ENCODE measurements around the gene GRN. TPM values are rescaled to one million over a fixed set of nuclear protein-coding genes. Genes with fewer than 3 reads are reported as not detected.

Gene GRN
- total RNA-seq, 1 experiment from 2014 or later: 127 TPM

DNA sequence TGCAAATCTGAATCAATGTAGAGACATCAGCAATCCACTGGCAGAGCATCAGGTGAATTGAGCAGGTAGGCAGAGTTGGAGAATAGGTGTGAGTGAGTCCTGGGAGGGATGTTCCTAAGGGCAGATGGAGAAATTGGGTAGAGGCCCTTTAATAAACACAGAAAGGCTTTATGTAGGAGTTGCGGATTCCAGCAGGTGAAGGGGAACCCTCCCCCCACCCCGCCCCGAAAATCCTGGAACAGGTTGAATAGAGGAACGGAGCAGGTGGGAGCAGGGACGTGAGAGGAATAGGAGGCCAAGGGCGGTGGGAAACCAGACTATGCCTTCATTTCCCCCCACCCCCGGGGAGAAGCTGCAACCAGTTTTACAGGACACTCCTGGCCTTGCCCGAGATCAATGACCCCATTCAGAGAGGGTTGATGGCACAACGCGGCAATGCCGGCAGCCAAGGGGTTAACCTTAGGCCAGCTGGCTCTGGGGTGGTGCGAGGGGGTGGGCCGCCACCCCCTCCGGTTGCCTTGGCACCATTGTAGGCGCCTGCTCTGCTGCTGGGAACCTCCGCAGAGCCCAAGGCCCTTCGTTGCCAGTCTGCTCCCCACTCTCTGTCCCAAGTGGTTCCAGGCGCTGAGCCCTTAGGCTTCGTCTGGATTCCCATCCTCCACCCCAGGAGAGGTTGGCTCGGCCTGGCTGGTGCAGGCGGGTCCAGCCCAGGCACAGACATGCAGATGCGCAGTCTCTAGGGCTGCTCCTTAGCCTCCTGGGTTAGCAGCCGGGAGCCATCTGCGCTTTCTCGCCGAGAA, 37.5 kb upstream of the GRN start:
- no peak overlapping the region for H2BK5ac ChIP-seq (ENCODE audit: insufficient read length, low read length)
- no peaks in the 10 kb centered on the region for H3K79me2 ChIP-seq (ENCODE audit: insufficient read depth, low read length)
- no peaks in the 10 kb centered on the region for H4K20me1 ChIP-seq (ENCODE audit: control insufficient read depth, insufficient read depth, insufficient read length)
- Mint-ChIP-seq H3K4me3 (peak overlapping the region; percentile 67 to 78), H3K4me1 (peaks cover 34 to 45% of the 10 kb centered on the region in 2 experiments), H3K27me3 (ENCODE audit: low read depth) (peaks cover 18% of the 10 kb centered on the region), H3K9me3 (no peaks in the 10 kb centered on the region), H3K36me3 (ENCODE audit: insufficient read depth in 1 of 3, low read depth in 3 of 3) (peaks cover 0 to 7% (median 5%) of the 10 kb centered on the region in 3 experiments; a peak in 3 of 7 replicates), H3K27ac (peak overlapping the region in 1 of 3 experiments; percentile 76; a peak in 2 of 7 replicates)
- no peak overlapping the region for H2AFZ ChIP-seq (ENCODE audit: low read length)
- no peak overlapping the region for H4K5ac ChIP-seq (ENCODE audit: insufficient read length, low read depth, low read length)
- H3K56ac ChIP-seq (ENCODE audit: insufficient read length, low read depth, low read length): no peak overlapping the region
- H4K8ac ChIP-seq (replicated peaks; ENCODE audit: insufficient read length, low read depth, low read length): no peak overlapping the region
- no peaks in the 10 kb centered on the region; the same call in 1 of the 2 replicates for H3K27me3 ChIP-seq (ENCODE audit: insufficient read depth, low read length)
- H3T11ph ChIP-seq (ENCODE audit: low read length): no peak overlapping the region
- H4K91ac ChIP-seq (ENCODE audit: insufficient read length, low read depth, low read length): no peak overlapping the region
- H2BK120ac ChIP-seq (ENCODE audit: low read depth, low read length, poor library complexity, severe bottlenecking): no peak overlapping the region
- H3K4ac ChIP-seq (ENCODE audit: low read depth, low read length): no peak overlapping the region
- no CpG with 5 or more reads among the region's 26 CpGs for WGBS (ENCODE audit: extremely low coverage, insufficient read length, low lambda C conversion rate)
- H3K79me1 ChIP-seq (ENCODE audit: insufficient read depth, low read depth, low read length, poor library complexity, severe bottlenecking): no peaks in the 10 kb centered on the region
- peaks cover 7% of the 10 kb centered on the region; the same call in 1 of the 2 replicates for H3K4me1 ChIP-seq (ENCODE audit: insufficient read depth, low read length)
- peak; percentile 90 for DNase-seq
- H2BK12ac ChIP-seq (ENCODE audit: insufficient read length, low read depth, low read length): no peak overlapping the region
- H3K4me2 ChIP-seq (ENCODE audit: insufficient read depth, insufficient read length, low read length): peak overlapping the region; percentile 75
- H3K23ac ChIP-seq (ENCODE audit: insufficient read length, low read depth, low read length): no peak overlapping the region
- no peak overlapping the region for H3K14ac ChIP-seq (ENCODE audit: insufficient read depth, low read length)
- no peak overlapping the region for H2BK20ac ChIP-seq (ENCODE audit: low read depth, low read length, poor library complexity, severe bottlenecking)
- H3K9me3 ChIP-seq (ENCODE audit: control insufficient read depth, low read depth, low read length): no peaks in the 10 kb centered on the region
- no peak overlapping the region for H3K9ac ChIP-seq (ENCODE audit: extremely low read depth, insufficient read length, low read length)
- H2AK5ac ChIP-seq (ENCODE audit: insufficient read length, low read length): no peak overlapping the region
- no peak overlapping the region for H2BK15ac ChIP-seq (ENCODE audit: low read depth, low read length)
- TF ChIP-seq, protein P1, sequence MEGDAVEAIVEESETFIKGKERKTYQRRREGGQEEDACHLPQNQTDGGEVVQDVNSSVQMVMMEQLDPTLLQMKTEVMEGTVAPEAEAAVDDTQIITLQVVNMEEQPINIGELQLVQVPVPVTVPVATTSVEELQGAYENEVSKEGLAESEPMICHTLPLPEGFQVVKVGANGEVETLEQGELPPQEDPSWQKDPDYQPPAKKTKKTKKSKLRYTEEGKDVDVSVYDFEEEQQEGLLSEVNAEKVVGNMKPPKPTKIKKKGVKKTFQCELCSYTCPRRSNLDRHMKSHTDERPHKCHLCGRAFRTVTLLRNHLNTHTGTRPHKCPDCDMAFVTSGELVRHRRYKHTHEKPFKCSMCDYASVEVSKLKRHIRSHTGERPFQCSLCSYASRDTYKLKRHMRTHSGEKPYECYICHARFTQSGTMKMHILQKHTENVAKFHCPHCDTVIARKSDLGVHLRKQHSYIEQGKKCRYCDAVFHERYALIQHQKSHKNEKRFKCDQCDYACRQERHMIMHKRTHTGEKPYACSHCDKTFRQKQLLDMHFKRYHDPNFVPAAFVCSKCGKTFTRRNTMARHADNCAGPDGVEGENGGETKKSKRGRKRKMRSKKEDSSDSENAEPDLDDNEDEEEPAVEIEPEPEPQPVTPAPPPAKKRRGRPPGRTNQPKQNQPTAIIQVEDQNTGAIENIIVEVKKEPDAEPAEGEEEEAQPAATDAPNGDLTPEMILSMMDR (conservative IDR thresholded peaks at IDR 0.05): no peak
- peak overlapping the region; percentile 41 for H3K18ac ChIP-seq (ENCODE audit: insufficient read length, low read depth, low read length)
- peaks cover 9% of the 10 kb centered on the region for H3K23me2 ChIP-seq (ENCODE audit: insufficient read length, low read depth, low read length, poor library complexity, severe bottlenecking)
- no peak overlapping the region for H3K27ac ChIP-seq (ENCODE audit: insufficient read length, low read depth, low read length)

All from H9 (cell line).